Fibroblast of lung (primary cell): ENCODE results near the gene SLX9. TPM values are rescaled to one million over a fixed set of nuclear protein-coding genes. Genes with fewer than 3 reads are reported as not detected.

Experiments used
- DNase-seq, 2 donors: peaks; one replicate each; pipeline versions ENCODE4 v3.0.0 to v3.0.0-alpha.2; 2010; ENCODE audit warnings: low read depth in 2 of 2
- H2AFZ ChIP-seq: 2 replicates; pipeline ENCODE4 v1.5.1; 2012; ENCODE audit warnings: low read length, control low read depth, inconsistent platforms
- H3K27ac ChIP-seq: 2 replicates; pipeline ENCODE4 v1.5.1; 2011; ENCODE audit warnings: low read length, control low read depth; ENCODE audit not compliant: insufficient read depth
- H3K27me3 ChIP-seq: 2 replicates; pipeline ENCODE4 v1.5.1; 2011; ENCODE audit warnings: mild to moderate bottlenecking, low read length; ENCODE audit not compliant: control insufficient read depth, insufficient read depth
- H3K36me3 ChIP-seq: 2 replicates; pipeline ENCODE4 v1.5.1; 2011; ENCODE audit warnings: low read length; ENCODE audit not compliant: control insufficient read depth, insufficient read depth
- H3K4me1 ChIP-seq: 2 replicates; pipeline ENCODE4 v1.5.1; 2011; ENCODE audit warnings: low read length; ENCODE audit not compliant: control insufficient read depth, insufficient read depth; ENCODE audit errors: extremely low read depth
- H3K4me2 ChIP-seq: 2 replicates; pipeline ENCODE4 v1.5.1; 2011; ENCODE audit warnings: low read length, control low read depth; ENCODE audit not compliant: insufficient read depth; ENCODE audit errors: extremely low read depth
- H3K4me3 ChIP-seq, 4 experiments: fragments of 200-600 bp in 1 of 4; sonication (generic) in 1 of 4; replicated peaks in 1 of 4; 2 replicates each; pipeline ENCODE4 v1.5.1; 2011 to 2016; ENCODE audit warnings: low read length in 4 of 4, low read depth in 3 of 4, mild to moderate bottlenecking in 3 of 4, control low read depth in 2 of 4, inconsistent platforms in 1 of 4, mixed read lengths in 1 of 4; ENCODE audit not compliant: insufficient read depth in 1 of 4; ENCODE audit errors: control extremely low read depth in 1 of 4
- H3K79me2 ChIP-seq: 2 replicates; pipeline ENCODE4 v1.5.1; 2012; ENCODE audit warnings: mild to moderate bottlenecking, low read length, inconsistent platforms; ENCODE audit not compliant: control insufficient read depth, insufficient read depth
- H3K9ac ChIP-seq: 2 replicates; pipeline ENCODE4 v1.5.1; 2011; ENCODE audit warnings: mild to moderate bottlenecking, low read length, control low read depth; ENCODE audit not compliant: insufficient read depth
- H3K9me3 ChIP-seq: 2 replicates; pipeline ENCODE4 v1.5.1; 2012; ENCODE audit warnings: low read depth, low read length; ENCODE audit not compliant: control insufficient read depth, insufficient read depth
- H4K20me1 ChIP-seq: 2 replicates; pipeline ENCODE4 v1.5.1; 2011; ENCODE audit warnings: low read length; ENCODE audit not compliant: control insufficient read depth, insufficient read depth; ENCODE audit errors: extremely low read depth
- EZH2 ChIP-seq: IDR thresholded peaks from 2 replicates; pipeline ENCODE4 v1.5.1; 2012; ENCODE audit warnings: low read length, control low read depth, mild to moderate bottlenecking; ENCODE audit errors: missing control alignments
- polyA plus RNA-seq, 2 donors: library from polyadenylated mRNA; depleted of rRNA in 1 of 2; stranded (reverse) in 1 of 2; unstranded in 1 of 2; fragments of >200 nt; gene quantifications; 2 replicates each; pipeline ENCODE4 v1.2.1, GENCODE V29; 2011 to 2012; ENCODE audit warnings: missing spikeins in 1 of 2
- total RNA-seq: library from RNA; depleted of rRNA; stranded (reverse); fragments of >200 nt; gene quantifications from 2 replicates; pipeline ENCODE4 v1.2.1, GENCODE V29; 2014
- TF ChIP-seq, protein P1 (sequence below), 2 donors: IDR thresholded peaks in 1 of 2; conservative IDR thresholded peaks in 1 of 2; 1 replicate in 1 of 2; 2 replicates in 1 of 2; pipeline ENCODE4 v1.5.1; 2011 to 2012; ENCODE audit warnings: low read length in 2 of 2, control low read depth in 1 of 2, inconsistent platforms in 1 of 2, low read depth in 1 of 2, mild to moderate bottlenecking in 1 of 2

Gene SLX9
- total and polyA plus RNA-seq, 2 donors (not counting 1 experiment from before 2014, with no cell fraction given) = 9.7 to 14.9 TPM

- Histone ChIP-seq H3K4me2 (no peak overlapping the region), H3K9me3 (no peaks in the 10 kb centered on the region), H2AFZ (no peak overlapping the region), H3K79me2 (peaks cover 2% of the 10 kb centered on the region), H3K36me3 (peaks cover 6% of the 10 kb centered on the region), H3K4me1 (peaks cover 1% of the 10 kb centered on the region), H3K27ac (no peak overlapping the region), H3K27me3 (no peaks in the 10 kb centered on the region), H3K9ac (no peak overlapping the region), H4K20me1 (no peaks in the 10 kb centered on the region), H3K4me3 (no peak overlapping the region)
- no peak for TF ChIP-seq EZH2
- TF ChIP-seq, protein P1, sequence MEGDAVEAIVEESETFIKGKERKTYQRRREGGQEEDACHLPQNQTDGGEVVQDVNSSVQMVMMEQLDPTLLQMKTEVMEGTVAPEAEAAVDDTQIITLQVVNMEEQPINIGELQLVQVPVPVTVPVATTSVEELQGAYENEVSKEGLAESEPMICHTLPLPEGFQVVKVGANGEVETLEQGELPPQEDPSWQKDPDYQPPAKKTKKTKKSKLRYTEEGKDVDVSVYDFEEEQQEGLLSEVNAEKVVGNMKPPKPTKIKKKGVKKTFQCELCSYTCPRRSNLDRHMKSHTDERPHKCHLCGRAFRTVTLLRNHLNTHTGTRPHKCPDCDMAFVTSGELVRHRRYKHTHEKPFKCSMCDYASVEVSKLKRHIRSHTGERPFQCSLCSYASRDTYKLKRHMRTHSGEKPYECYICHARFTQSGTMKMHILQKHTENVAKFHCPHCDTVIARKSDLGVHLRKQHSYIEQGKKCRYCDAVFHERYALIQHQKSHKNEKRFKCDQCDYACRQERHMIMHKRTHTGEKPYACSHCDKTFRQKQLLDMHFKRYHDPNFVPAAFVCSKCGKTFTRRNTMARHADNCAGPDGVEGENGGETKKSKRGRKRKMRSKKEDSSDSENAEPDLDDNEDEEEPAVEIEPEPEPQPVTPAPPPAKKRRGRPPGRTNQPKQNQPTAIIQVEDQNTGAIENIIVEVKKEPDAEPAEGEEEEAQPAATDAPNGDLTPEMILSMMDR (conservative IDR thresholded peaks at IDR 0.05 in 1 of 2, IDR thresholded peaks at IDR 0.05 in 1 of 2; ENCODE audit: low read depth in 1 of 2, low read length in 2 of 2) = no peak
- DNase-seq = no peak
Measured at GRCh38 chr21:44952929-44953627, 13.2 kb downstream of the SLX9 start.

GRCh38 chr21:44953628-44954021, 13.8 kb downstream of the SLX9 start:
- Histone ChIP-seq H3K4me3 (no peak overlapping the region), H3K36me3 (peaks cover 6% of the 10 kb centered on the region), H2AFZ (no peak overlapping the region), H3K79me2 (peaks cover 2% of the 10 kb centered on the region), H3K9ac (no peak overlapping the region), H4K20me1 (no peaks in the 10 kb centered on the region), H3K27me3 (no peaks in the 10 kb centered on the region), H3K4me1 (peaks cover 6% of the 10 kb centered on the region), H3K9me3 (no peaks in the 10 kb centered on the region), H3K27ac (no peak overlapping the region), H3K4me2 (no peak overlapping the region)
- DNase-seq = no peak
- no peak for TF ChIP-seq EZH2
- TF ChIP-seq, protein P1 (conservative IDR thresholded peaks at IDR 0.05 in 1 of 2, IDR thresholded peaks at IDR 0.05 in 1 of 2; ENCODE audit: low read depth in 1 of 2, low read length in 2 of 2) = no peak

DNA sequence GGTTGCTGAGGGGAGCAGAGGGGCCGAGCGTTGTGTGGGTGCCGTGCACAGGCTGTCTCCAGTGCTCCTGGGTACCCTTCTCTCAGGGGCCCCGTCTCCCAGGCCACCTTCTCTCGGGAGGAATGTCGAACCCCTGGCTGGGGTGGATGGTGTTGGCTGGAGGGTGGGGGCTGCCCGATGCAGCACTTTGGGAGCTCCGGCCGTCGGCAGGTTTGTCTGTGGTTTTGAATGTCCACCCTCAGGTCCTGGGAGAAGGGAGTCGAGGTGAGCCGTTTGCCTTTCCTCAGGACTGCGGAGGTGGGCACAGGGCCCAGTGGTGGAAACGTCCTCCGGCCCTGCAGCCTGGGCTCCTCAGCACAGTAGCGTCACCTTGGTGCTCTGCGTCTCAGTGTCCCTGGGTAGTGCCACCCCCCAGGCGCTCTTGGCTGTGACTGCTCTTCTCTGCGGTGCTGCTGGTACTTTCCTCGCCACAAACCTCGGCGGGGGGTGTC, 14.5 kb downstream of the SLX9 start:
- H3K27ac ChIP-seq = no peak overlapping the region
- peaks cover 6% of the 10 kb centered on the region for H3K36me3 ChIP-seq
- DNase-seq = no peak
- no peak overlapping the region for H3K9ac ChIP-seq
- no peaks in the 10 kb centered on the region for H3K9me3 ChIP-seq
- no peak overlapping the region for H2AFZ ChIP-seq
- H3K4me2 ChIP-seq = no peak overlapping the region
- H4K20me1 ChIP-seq = no peaks in the 10 kb centered on the region
- H3K79me2 ChIP-seq = peaks cover 2% of the 10 kb centered on the region
- H3K27me3 ChIP-seq = no peaks in the 10 kb centered on the region
- TF ChIP-seq, protein P1 (conservative IDR thresholded peaks at IDR 0.05 in 1 of 2, IDR thresholded peaks at IDR 0.05 in 1 of 2; ENCODE audit: low read depth in 1 of 2, low read length in 2 of 2) = no peak
- TF ChIP-seq EZH2 = no peak
- no peak overlapping the region for H3K4me3 ChIP-seq
- peaks cover 9% of the 10 kb centered on the region for H3K4me1 ChIP-seq
